K562 (cell line): ENCODE measurements around the gene MAP2K7. TPM values are rescaled to one million over a fixed set of nuclear protein-coding genes. Genes with fewer than 3 reads are reported as not detected.

Experiments used
- ATAC-seq: fragments of 200-7000 bp; cut with Tn5 transposase; 3 replicates; pipeline ENCODE4 v1.9.1; 2020; ENCODE audit warnings: moderate library complexity
- BruUV-seq: library from RNA; stranded (reverse); fragments of 400-500 nt; replicated peaks from 2 replicates; lab custom pipeline; 2021; lab: Mats Ljungman, UMichigan
- CTCF ChIA-PET: fragments of 300-600 bp; formaldehyde crosslinking; extraction: SDS; loops from one replicate; lab custom pipeline; 2021; ENCODE audit warnings: low intra/inter-chr PET ratio; lab: Yijun Ruan, JAX
- POLR2A ChIA-PET: fragments of 300-600, 350-650 bp; sonication (Branson Sonifier 250); formaldehyde crosslinking; extraction: SDS; loops from one replicate; lab custom pipeline; 2021; ENCODE audit warnings: antibody characterized with exemption, inconsistent platforms; lab: Yijun Ruan, JAX
- DNase-seq, 4 experiments: peaks; one replicate each; pipeline versions ENCODE4 v3.0.0 to v3.0.0-alpha.2; 2011 to 2018; ENCODE audit warnings: low spot score in 3 of 4, mixed read lengths in 3 of 4; ENCODE audit errors: extremely low read depth in 1 of 4
- FAIRE-seq: peaks from 2 replicates; lab custom pipeline; 2011; peaks lifted over from hg19 to GRCh38; lab: Jason Lieb, UNC
- H2AFZ ChIP-seq: 2 replicates; pipeline ENCODE4 v1.6.0; 2011; ENCODE audit warnings: low read depth, low read length, control low read depth, inconsistent platforms
- H3K27ac ChIP-seq: fragments of 200-600 bp; 3 replicates; pipeline ENCODE4 v1.8.0; 2011; ENCODE audit warnings: low read depth, mild to moderate bottlenecking, control low read depth, inconsistent platforms, low read length, moderate library complexity, mixed read lengths; ENCODE audit errors: extremely low read depth
- H3K27me3 ChIP-seq, 2 experiments: fragments of 300-600 bp in 1 of 2; 2 replicates in 1 of 2; 3 replicates in 1 of 2; pipeline versions ENCODE4 v1.6.0 to v1.8.0; 2011; ENCODE audit warnings: inconsistent platforms in 2 of 2, low read length in 2 of 2, mild to moderate bottlenecking in 1 of 2, mixed read lengths in 1 of 2, moderate library complexity in 1 of 2; ENCODE audit not compliant: control insufficient read depth in 2 of 2, insufficient read depth in 2 of 2
- H3K36me3 ChIP-seq: fragments of 300-600 bp; 3 replicates; pipeline ENCODE4 v1.8.0; 2011; ENCODE audit warnings: mild to moderate bottlenecking, low read length, inconsistent platforms; ENCODE audit not compliant: control insufficient read depth, insufficient read depth
- H3K4me1 ChIP-seq, 2 experiments: fragments of 200-600 bp in 1 of 2; replicated peaks in 1 of 2; 2 replicates in 1 of 2; 3 replicates in 1 of 2; pipeline versions ENCODE4 v1.5.1 to v1.8.0; 2011; ENCODE audit warnings: inconsistent platforms in 2 of 2, low read length in 2 of 2, mild to moderate bottlenecking in 1 of 2, mixed read lengths in 1 of 2, moderate library complexity in 1 of 2; ENCODE audit not compliant: control insufficient read depth in 2 of 2, insufficient read depth in 2 of 2
- H3K4me2 ChIP-seq: 2 replicates; pipeline ENCODE4 v1.6.1; 2011; ENCODE audit warnings: low read length, control low read depth, inconsistent platforms, mixed read lengths; ENCODE audit not compliant: insufficient read depth
- H3K4me3 ChIP-seq: fragments of 200-600 bp; sonication (generic), shearing (Covaris generic); 2 replicates; pipeline ENCODE4 v1.5.1; 2016; ENCODE audit warnings: control low read depth, inconsistent platforms
- H3K79me2 ChIP-seq: fragments of 200-600 bp; 3 replicates; pipeline ENCODE4 v1.8.0; 2011; ENCODE audit warnings: low read length, inconsistent platforms; ENCODE audit not compliant: control insufficient read depth, insufficient read depth
- H3K9ac ChIP-seq, 2 experiments: 2 replicates each; pipeline versions ENCODE4 v1.6.0 to v1.6.1; 2011; ENCODE audit warnings: low read depth in 2 of 2, low read length in 2 of 2, control low read depth in 1 of 2, inconsistent platforms in 1 of 2, mild to moderate bottlenecking in 1 of 2, mixed read lengths in 1 of 2; ENCODE audit not compliant: insufficient read depth in 1 of 2
- H3K9me1 ChIP-seq: one replicate; pipeline ENCODE4 v1.6.0; 2011; ENCODE audit warnings: inconsistent platforms, mild to moderate bottlenecking, low read length, moderate library complexity; ENCODE audit not compliant: control insufficient read depth, insufficient read depth
- H3K9me3 ChIP-seq: replicated peaks from 2 replicates; pipeline ENCODE4 v1.5.1; 2011; ENCODE audit warnings: low read depth, low read length, inconsistent platforms; ENCODE audit not compliant: control insufficient read depth, insufficient read depth
- H4K20me1 ChIP-seq: replicated peaks from 2 replicates; pipeline ENCODE4 v1.6.1; 2011; ENCODE audit warnings: low read length, inconsistent platforms, mixed read lengths; ENCODE audit not compliant: control insufficient read depth, insufficient read depth
- C11orf30 ChIP-seq: fragments of 450-650 bp; IDR thresholded peaks from 2 replicates; pipeline ENCODE4 v1.6.1; 2016; ENCODE audit warnings: low read depth, mild to moderate bottlenecking
- GMEB1 ChIP-seq: fragments of 250-450 bp; sonication (Bioruptor Pico); IDR thresholded peaks from 2 replicates; pipeline ENCODE4 v1.4.0; 2020; ENCODE audit warnings: mild to moderate bottlenecking
- MAFF ChIP-seq: IDR thresholded peaks from 2 replicates; pipeline ENCODE4 v1.6.1; 2012; ENCODE audit warnings: low read length, improper control_type of control experiment
- MAFG ChIP-seq: fragments of 450-650 bp; conservative IDR thresholded peaks from 2 replicates; pipeline ENCODE4 v1.6.1; 2016; ENCODE audit warnings: missing genetic modification characterization, missing compliant biosample characterization
- MAFK ChIP-seq: IDR thresholded peaks from 2 replicates; pipeline ENCODE4 v1.6.1; 2011; ENCODE audit warnings: low read length, improper control_type of control experiment
- POLR2G ChIP-seq: fragments of 200-400 bp; formaldehyde crosslinking; IDR thresholded peaks from 2 replicates; pipeline ENCODE4 v1.6.1; 2017; ENCODE audit warnings: low read depth, mild to moderate bottlenecking, antibody characterized with exemption, low read length, moderate library complexity
- RBM22 ChIP-seq: fragments of 200-400 bp; formaldehyde crosslinking; IDR thresholded peaks from 2 replicates; pipeline ENCODE4 v1.6.1; 2018; ENCODE audit warnings: low read length, low read depth; ENCODE audit not compliant: poor library complexity, severe bottlenecking
- ZNF316 ChIP-seq: fragments of 450-650 bp; IDR thresholded peaks from 2 replicates; pipeline ENCODE4 v1.6.1; 2016
- ZNF766 ChIP-seq: fragments of 200-800 bp; sonication (Bioruptor generic); conservative IDR thresholded peaks from 2 replicates; pipeline ENCODE4 v1.6.1; 2016; ENCODE audit warnings: missing genetic modification characterization, missing compliant biosample characterization
- WGBS: fragments of 100-300 bp; shearing (Covaris generic); methylation state at CpG from one replicate; pipeline ENCODE4 v1.1.6; 2016; ENCODE audit warnings: low coverage, mixed read lengths; ENCODE audit not compliant: insufficient coverage; ENCODE audit errors: missing lambda C conversion rate; 5-methylcytosine and 5-hydroxymethylcytosine counted together
- in situ Hi-C: fragments of 300-500 bp; cut with MboI; formaldehyde crosslinking; loops from 4 replicates; pipeline ENCODE4 v1.15.0; 2018; ENCODE audit warnings: inconsistent platforms, mixed read lengths
- intact Hi-C: fragments of 100-400 bp; cut with micrococcal nuclease; formaldehyde crosslinking; loops from 2 replicates; pipeline ENCODE4 v1.14.2; 2022
- polyA plus RNA-seq, 8 experiments: library from polyadenylated mRNA; depleted of rRNA in 4 of 8; stranded (reverse) in 5 of 8; unstranded in 3 of 8; fragments of >200 nt; fragmentation: Nextera tagmentation in 2 of 8; fragmentation: Illumina TruSeq in 1 of 8; extraction: Ambion mirVana in 2 of 8; extraction: Trizol in 1 of 8; gene quantifications; 2 replicates each; pipeline versions ENCODE4 v1.2.1 to v1.2.3, GENCODE V29; 2011 to 2014; ENCODE audit warnings: inconsistent platforms in 1 of 8, missing spikeins in 1 of 8
- total RNA-seq, 7 experiments: library from RNA; depleted of rRNA in 6 of 7; stranded (reverse); fragments of >200 nt in 6 of 7; fragmentation: Illumina TruSeq in 2 of 7; extraction: Trizol in 2 of 7; gene quantifications; 2 replicates each; pipeline versions ENCODE4 v1.2.1 to v1.2.3, GENCODE V29; 2011 to 2021; ENCODE audit warnings: low replicate concordance in 1 of 7

Gene MAP2K7
- total and polyA plus RNA-seq, 9 of the 15 experiments (the other 6 are each of a cell fraction or from before 2014, with no cell fraction given), result 0.51 to 45.8 (median 14.1) TPM

- ChIA-PET POLR2A (no interaction called here), CTCF (no interaction called here)
- Histone ChIP-seq H3K4me1 (peaks cover 7 to 8% of the 10 kb centered on the region in 2 experiments; a peak in 4 of 5 replicates), H3K27me3 (no peaks in the 10 kb centered on the region), H3K9me3 (no peaks in the 10 kb centered on the region), H3K9ac (no peak overlapping the region), H3K4me3 (no peak overlapping the region), H4K20me1 (no peaks in the 10 kb centered on the region), H2AFZ (no peak overlapping the region), H3K9me1 (no peaks in the 10 kb centered on the region), H3K79me2 (no peaks in the 10 kb centered on the region), H3K27ac (no peak overlapping the region), H3K4me2 (no peak overlapping the region), H3K36me3 (peaks cover 93% of the 10 kb centered on the region; the same call in 2 of the 3 replicates)
- FAIRE-seq (no peak), DNase-seq (no peak), ATAC-seq (no peak)
- WGBS, result 90% methylated on average over 22 of the region's 22 CpGs
- intact Hi-C loops (no loop called here), in situ Hi-C loops (no loop called here)
- TF ChIP-seq MAFK (peak; percentile 88), ZNF766 (CRISPR knock-in tag) (no peak), MAFF (peak; percentile 83), GMEB1 (CRISPR knock-in tag) (no peak), C11orf30 (peak; percentile 85), ZNF316 (peak; percentile 90), RBM22 (peak; percentile 61), MAFG (peak; percentile 73), POLR2G (peak; percentile 45; the same call in 1 of the 2 replicates)
- TSS peak; percentile 29 for BruUV-seq
These were observed 59.1 kb downstream of the MAP2K7 start for GRCh38 chr19:7962644-7963268.
